T-helper 2 cell (primary cell): ENCODE data around the gene RPL29.

ENCODE experiments used
- DNase-seq, 5 experiments: peaks; one replicate each; pipeline versions ENCODE4 v3.0.0 to v3.0.0-alpha.2; 2012 to 2022

RPL29 gene

DNA sequence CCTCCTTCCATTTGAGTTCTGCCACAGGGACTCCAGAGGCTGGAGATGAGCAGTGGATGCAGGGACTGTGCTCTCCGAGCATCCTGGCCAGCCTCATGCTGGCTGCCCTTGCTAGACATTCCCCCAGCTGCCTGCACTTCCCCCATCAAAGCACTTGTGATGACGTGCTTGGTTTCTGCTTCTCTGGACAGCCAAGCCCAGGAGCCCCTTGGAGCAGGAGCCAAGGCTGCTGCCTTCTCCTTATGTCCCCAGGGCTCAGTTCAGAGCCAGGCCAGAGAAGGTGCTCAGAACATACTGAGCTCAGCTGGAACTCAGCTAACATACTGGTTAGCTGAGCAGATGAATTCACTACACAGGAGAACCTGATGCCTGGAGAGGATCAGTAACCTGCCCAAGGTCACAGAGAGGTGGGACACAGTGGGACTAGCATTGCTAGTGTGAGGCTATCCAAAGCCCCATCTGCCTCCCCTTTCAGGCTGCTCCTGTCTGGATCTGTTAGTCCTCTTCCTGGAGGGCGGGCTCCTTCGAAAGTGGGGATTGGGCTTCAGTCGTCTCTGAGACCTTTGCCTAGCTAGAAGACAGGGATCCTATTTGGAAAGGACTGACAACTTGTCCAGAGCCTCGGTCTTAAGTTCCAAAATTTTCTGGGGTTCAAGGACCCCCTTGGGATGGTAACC, 32.7 kb downstream of the RPL29 start:
- DNase-seq: no peak

DNA sequence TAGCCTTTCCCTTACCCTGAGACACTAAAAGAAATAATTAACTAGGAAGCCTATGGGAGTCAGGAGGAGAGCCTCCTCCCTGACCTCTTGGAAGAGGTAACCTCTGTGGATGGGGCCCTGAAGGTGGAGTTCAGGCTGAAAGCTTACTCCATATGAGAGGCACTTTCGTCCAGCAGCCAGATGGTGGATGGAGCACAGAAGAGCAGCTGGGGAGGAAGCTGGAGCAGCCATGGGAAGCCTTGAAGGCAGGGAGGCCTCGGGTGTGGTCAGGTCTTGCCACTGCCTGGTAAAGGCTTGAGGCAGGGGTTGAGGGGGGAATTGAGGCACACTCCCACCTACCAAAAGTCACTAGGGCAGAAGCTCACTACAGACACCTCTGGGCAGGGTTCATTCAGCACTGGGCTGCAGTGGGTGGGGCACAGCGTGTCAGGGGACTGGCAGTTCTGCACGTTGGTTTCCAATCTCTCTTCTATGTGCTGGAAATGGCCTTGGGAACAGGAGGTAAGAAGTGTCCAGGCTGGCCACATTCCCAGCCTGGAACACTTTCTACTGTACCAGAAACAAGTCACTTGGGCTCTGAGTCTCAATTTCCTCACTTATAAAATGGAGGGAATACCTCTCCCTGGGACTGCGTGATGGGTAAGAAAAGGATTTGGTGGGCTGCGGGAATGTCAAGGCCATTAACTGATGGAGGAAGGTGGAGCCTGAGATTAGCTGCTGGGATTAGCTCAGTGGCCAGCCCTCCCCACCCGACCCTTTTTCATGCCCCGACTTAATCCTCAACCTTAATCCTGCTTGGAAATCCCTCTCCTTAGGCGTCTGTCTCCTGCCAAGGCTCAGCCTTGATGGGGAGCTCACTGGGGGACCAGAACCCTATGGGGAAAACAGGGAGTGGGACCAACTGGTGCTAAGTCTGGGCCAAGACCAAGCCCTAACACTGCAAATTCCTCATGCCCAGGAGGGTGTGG, 33.8 kb downstream of the RPL29 start:
- DNase-seq: no peak

DNA sequence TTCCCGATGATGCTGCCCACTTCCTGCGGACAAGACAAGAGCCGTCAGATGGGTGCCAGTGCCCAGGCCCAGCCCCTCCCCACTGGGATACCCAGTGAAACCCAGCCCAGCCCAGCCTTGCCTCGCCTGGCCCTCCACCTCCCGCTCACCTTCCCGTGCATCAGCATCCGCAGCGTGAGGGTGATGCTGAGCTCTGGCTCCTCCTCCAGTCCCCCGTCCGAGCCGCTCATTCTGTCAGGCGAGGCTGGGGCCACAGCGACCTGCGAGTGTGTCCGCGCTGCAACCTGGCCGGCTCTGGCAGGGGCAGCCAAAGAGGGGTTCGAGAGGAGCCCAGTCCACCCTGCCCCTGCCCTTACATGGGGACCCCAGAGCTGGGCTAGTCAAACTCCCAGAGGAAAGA, 34.7 kb downstream of the RPL29 start:
- DNase-seq: no peak

DNA sequence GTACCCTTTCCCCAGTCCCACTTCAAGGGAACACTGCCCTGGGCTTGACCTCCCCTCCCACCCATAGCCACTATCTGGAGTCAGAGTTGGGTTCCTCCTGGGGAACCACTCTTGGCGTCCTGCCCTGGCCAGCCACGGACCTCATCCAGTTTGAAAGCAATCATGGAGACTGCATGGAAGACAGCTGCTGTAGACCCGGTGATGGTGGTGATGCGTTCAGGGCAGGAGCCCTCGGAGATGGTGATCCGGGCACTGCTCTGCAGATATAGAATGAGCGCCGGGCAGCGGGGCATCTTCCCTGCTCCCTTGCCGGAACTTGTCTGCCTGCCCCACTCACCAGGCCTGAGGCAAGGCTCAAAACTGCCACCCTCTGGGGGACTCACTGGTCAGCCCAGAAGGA, 35.3 kb downstream of the RPL29 start:
- DNase-seq: no peak

DNA sequence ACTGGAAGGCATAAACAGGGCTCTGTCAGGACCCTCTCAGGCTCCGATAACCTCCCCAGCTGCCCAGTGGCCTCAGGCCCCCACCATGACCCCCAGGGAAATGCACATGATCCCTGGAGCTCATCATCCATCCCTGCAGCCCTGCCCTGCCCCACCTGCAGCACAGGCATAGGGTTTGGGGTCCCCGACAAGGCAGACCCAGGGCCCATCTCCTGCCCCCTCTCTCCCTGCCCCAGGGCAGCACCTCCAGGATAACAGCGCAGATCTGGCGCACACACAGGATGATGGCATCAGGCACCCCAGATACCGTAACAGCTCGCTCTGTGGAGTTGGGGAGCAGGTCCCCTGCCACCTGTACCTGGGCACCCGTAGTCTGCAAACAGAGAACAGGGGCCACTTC, 36.0 kb downstream of the RPL29 start:
- no peak for DNase-seq

DNA sequence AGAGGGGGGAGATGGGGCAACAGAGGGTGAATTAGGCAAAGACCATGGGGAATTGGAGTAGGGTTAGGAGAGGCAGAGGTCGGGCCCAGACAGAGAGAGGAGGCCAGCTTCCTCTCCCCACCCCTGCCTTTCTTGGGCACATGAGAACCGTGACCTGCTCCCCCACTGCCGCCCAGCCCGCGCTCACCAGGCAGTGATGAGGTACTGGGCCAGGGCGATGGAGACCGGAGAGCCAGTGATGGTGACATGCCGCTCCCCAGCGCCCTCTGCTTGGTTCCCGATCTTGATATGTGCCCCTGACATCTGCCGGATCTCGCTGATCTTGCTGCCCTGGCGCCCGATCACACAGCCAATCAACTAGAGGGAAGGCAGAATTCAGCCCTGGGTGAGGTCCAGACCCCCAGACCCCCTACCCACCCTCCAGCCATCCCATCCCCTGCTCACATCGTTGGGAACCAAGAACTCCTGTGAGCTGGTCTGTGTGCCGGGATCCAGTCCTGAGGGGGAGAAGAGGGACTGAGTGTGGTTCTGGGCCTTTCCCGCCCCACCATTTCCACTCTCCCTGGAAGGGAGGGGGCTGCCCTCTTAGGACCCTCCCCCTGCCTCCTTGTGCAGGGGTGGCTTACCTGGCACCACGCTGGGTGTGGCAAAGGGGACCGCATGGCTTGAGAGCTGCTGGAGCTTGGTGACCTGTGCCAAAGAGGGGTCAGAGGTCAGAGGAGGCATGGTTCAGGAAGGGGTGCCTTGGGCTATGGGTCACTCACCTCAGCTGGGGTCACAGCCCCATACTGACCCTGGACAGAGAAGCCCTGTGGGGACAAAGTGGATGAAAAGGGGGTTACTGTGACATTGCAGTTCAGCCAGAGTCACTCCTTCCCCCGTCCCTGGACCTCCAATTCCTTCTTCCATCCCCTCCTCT, 36.8 kb downstream of the RPL29 start:
- no peak for DNase-seq

DNA sequence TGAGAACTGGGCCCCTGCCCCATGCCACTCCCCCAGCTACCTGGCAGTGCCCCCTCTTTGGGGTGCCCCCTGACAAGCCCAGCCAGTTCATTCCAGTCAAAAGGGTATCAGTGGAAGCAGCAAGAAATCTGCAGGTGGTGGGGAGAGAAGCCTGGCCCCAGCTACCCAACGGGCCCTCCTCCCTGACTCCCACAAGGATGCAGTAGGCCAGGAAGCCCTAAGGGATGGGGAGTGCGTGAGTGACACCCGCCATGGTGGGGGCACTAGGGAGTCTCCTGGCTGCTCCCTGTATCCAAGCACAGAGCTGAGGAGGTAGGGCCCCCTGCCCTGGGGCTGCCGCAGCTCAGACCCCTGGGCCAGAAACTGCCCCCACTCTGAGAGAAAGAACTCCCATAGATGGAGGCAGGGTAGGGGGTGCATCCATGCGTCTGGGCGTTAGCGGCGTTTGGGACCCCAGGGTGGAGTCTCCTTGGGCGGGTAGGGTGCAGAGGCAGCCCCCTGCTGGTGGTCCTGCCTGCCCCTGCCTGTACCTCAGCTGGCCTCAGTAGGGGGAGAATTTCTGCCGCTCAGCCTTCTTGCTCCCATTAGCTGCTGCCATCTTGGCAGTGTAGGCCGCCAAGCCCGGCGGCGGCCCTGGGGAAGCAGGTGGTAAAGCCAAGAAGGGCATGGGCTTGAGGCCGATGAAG, 38.0 kb downstream of the RPL29 start:
- no peak for DNase-seq

DNA sequence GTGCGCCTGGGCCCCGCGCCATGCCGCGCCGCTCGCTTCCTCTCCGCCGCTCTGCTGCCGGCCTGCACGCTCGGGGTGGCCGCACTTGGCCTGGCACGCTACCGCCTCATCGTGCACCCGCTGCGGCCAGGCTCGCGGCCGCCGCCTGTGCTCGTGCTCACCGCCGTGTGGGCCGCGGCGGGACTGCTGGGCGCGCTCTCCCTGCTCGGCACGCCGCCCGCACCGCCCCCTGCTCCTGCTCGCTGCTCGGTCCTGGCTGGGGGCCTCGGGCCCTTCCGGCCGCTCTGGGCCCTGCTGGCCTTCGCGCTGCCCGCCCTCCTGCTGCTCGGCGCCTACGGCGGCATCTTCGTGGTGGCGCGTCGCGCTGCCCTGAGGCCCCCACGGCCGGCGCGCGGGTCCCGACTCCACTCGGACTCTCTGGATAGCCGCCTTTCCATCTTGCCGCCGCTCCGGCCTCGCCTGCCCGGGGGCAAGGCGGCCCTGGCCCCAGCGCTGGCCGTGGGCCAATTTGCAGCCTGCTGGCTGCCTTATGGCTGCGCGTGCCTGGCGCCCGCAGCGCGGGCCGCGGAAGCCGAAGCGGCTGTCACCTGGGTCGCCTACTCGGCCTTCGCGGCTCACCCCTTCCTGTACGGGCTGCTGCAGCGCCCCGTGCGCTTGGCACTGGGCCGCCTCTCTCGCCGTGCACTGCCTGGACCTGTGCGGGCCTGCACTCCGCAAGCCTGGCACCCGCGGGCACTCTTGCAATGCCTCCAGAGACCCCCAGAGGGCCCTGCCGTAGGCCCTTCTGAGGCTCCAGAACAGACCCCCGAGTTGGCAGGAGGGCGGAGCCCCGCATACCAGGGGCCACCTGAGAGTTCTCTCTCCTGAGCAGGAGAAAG, 39.6 kb downstream of the RPL29 start:
- DNase-seq: peak in 2 of 5 experiments; percentile 22 to 48

DNA sequence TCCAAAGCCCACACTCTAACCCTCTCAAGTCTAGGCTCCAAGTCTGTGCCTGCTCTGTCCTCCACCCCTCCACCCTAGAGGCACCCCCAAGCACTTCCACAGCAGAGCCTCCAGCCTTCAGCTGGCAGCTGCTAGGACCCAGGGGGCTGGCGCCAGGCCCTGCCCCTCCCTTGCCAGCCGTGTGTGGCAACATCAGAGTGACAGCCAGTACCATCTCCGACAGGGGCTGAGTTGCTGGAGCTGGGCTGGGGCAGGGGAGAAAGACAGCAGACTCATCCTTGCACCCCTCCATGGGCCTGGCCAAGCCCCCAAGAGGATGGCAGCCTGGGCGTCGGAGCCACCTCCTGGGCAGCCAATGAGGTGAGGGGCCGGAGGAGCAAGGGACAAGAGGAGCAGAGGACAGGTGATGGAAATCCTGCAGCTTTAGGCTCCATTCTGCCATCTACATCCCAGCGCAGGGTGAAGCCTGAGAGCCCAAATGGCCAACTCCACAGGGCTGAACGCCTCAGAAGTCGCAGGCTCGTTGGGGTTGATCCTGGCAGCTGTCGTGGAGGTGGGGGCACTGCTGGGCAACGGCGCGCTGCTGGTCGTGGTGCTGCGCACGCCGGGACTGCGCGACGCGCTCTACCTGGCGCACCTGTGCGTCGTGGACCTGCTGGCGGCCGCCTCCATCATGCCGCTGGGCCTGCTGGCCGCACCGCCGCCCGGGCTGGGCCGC, 40.4 kb downstream of the RPL29 start, which contains the start of gene GPR62:
Gene GPR62, plus strand, starts transcription at position 207 of the 718 bp plus-strand sequence. Its CDS starts 272 bp downstream, at position 479.
- no peak for DNase-seq

DNA sequence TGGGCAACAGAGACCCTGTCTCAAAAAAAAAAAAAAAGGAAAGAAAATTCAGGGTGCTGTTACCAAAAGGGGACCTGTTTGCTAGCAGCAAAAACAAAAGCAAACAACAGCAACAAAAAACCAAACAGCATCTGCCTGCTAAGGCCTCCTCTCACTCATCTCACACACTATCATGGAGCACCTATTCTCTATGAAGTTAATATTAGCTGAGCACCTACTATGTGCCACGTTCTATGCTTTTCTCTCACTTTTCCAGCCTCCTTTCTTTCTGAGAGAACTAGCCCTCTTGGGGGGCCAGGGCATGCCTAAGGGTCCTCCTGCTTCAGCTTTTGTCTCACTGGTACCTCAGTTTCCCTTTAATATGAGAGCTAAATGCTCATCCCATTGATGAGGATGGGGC, 41.0 kb downstream of the RPL29 start:
- DNase-seq: no peak

DNA sequence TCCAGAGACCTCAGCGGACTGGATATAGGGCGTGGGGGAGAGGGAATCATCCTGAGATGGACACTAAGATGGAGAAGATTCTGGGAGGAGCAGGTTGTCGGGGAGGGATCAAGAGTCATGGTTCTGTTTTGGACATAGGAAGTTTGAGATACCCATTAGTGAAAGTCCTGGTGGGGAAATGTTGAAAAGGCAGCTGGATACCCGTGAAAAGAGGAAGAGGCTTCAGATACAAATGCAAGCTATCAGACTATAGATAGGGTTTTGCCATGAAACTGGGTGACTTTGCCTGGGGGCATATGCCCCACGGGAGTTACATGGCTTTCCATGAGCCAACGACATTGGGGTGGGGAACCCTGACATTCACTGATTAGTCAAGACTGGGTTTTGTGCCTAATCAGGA, 41.6 kb downstream of the RPL29 start:
- DNase-seq: no peak

DNA sequence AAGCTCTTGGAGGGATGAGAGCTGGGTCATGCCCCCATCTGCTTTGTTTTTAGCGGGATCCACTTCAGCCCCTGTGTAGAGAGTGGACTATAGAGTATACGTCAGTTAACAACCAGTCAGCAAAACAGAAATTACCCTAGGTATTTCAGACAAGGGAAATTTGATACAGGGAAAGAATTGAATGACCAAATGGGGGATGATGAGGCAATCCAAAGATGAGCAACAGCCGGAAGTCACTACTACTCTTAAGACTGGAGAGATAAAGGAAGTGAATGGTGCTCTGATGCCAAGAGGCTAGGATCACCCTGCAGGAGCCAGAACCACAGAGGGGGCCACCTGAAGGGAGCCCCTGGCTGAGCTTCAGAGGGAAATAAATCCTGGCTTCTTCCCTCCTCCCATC, 42.2 kb downstream of the RPL29 start:
- DNase-seq: no peak

DNA sequence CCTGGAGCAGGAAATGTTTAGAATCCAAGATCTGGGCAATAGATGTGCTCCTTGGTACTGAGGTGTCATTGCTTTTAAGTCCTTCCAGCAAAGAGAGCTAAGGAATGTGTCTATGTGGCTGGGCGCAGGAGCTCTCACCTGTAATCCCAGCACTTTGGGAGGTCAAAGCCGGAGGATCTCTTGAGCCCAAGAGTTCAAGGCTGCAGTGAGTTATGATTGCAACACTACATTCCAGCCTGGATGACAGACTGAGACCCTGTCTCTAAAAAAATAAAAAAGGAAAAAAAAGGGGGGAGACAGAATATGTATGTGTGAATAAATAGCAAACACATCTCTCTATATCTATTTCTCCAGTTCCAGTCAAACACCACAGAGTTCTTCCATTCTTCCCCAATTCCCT, 44.8 kb downstream of the RPL29 start:
- no peak for DNase-seq

DNA sequence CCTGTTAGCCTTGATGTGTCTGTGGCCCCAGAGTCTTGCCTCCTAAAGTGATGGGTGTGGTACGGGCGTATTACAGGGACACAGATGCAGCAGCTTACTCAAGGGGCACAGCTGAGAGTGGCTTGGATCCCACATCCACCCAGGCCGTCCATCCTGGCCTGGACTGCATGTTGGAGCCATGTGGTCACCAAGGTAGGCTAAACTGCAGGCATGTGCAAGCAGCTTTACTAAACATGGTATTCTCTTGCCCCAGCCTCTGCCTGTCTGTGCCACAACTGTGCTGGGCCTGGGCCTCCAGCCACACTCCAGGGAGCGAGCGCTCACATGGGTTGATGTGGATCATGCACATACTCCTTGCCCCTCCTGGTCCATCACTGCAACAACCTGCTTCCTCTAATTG, 46.6 kb downstream of the RPL29 start:
- no peak for DNase-seq

DNA sequence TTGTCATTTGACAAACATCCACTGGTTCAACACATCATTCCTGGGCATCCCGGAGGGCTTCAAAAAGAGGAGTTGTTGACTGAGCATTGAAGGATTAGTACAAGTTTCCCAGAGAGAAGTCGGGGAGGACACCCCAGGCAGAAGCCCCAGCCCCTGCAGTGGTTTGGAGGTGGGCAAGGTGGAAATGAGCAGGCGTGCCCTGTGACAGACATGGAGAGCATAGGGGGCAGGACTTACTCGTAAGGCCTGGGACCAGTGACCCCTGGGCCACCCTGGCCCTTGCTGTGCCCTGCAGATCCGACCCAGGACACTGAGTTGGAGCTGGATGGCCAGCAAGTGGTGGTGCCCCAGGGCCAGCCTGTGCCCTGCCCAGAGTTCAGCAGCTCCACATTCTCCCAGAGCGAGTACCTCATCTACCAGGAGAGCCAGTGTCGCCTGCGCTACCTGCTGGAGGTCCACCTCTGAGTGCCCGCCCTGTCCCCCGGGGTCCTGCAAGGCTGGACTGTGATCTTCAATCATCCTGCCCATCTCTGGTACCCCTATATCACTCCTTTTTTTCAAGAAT, 47.6 kb downstream of the RPL29 start:
- no peak for DNase-seq

DNA sequence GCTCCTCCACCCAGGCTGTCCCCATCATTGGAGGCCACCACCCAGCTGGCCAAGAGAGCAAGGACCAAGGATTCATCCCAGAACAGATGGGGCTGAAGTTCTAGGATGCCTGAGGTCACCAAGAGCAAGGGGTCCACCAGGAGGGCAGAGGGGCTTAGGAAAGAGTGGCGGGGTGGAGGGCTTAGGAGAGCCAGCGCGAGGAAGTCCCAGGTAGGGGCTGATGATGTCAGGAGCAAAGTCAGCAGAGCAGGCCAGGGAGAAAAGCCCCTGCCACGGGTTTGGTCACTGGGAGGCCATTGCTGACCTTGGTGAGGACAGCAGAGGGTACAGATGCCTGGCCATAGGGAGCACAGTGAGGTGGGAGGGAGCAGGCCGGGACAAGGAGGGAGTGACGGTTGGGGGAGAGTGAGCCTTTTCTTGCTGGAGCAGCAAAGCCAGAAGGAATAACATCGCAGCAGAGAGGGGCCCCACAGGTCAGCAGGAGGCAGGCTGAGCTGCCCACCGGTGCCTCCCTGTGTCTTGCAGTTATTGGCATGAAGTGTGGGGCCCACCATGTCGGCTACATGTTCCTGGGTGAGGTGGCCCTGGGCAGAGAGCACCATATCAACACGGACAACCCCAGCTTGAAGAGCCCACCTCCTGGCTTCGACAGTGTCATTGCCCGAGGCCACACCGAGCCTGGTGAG, 48.3 kb downstream of the RPL29 start:
- no peak for DNase-seq

DNA sequence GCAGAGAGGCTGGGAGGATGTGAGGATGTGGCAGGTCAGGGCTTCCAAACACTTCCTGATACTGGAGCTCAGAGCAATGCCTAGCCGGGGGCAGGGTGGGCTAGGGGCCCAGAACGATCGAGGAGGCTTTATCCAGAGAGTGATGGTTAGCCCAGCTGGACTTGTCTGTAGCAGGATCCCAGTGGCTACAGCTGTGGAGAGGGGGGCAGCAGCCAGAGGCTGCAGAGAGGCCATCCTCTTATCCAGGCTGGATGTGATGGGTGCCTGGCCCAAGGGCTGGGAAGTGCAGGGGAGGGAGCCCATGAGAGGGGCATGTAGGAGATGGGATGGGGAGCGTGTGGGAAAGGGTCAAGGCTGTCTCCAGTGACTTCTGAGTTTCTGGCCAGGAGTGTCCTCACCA, 48.9 kb downstream of the RPL29 start:
- DNase-seq: no peak

DNA sequence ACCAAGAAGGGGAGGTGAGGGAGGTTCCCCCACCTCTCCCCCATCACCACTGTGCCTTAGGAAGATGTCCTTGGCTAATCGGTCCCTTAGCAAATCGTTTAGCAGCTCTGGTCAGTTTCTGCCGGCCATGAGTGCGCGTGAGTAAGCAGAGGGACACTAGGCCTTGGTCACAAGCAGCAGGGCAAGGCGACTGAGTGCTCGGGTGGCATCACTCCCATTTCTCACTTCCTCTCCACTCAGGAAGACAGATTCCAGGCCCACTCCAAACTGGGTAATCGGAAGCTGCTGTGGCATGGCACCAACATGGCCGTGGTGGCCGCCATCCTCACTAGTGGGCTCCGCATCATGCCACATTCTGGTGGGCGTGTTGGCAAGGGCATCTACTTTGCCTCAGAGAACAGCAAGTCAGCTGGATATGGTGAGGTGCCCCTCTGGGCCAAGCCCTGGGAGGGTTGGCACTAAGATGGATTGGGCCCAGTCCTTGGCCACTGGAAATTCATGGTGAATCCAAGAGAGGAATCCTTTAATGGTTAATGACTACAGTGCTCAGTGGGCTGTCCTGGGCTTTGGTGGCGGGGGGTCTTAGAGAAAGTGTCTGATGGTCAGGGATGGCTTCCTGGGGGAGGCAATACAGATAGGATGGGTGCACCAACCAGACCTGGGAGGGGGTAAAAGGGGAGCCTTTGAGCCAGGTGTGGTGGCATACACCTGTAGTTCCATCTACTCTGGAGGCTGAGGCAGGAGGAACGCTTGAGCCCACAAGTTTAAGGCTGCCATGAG, 49.6 kb downstream of the RPL29 start:
- no peak for DNase-seq
